GM21390 (cell line): ENCODE results near the gene HPS5.

Experiments used
- ATAC-seq: cut with Tn5 transposase; IDR thresholded peaks from one replicate; pipeline ENCODE4 v1.9.1; 2021; ENCODE audit not compliant: unreplicated experiment

Gene HPS5

GRCh38 chr11:18321578-18321968 lies 367 bp downstream of the HPS5 start:
- ATAC-seq, result peak; percentile 4

- no peak for ATAC-seq
Observed at GRCh38 chr11:18320617-18321016, 1.3 kb downstream of the HPS5 start.

- no peak for ATAC-seq
Observed at GRCh38 chr11:18319914-18320313, 2.0 kb downstream of the HPS5 start.

GRCh38 chr11:18317551-18317950 lies 4.4 kb downstream of the HPS5 start:
- ATAC-seq, result no peak

GRCh38 chr11:18315893-18316292 lies 6.0 kb downstream of the HPS5 start:
- no peak for ATAC-seq

GRCh38 chr11:18314784-18315523 lies 7.0 kb downstream of the HPS5 start:
- ATAC-seq, result no peak

GRCh38 chr11:18313965-18314763 lies 7.8 kb downstream of the HPS5 start:
- no peak for ATAC-seq

- no peak for ATAC-seq
Observed at GRCh38 chr11:18312663-18313420, 9.1 kb downstream of the HPS5 start.

GRCh38 chr11:18312012-18312411 lies 9.9 kb downstream of the HPS5 start:
- ATAC-seq, result no peak

- ATAC-seq, result peak; percentile 56
Observed at GRCh38 chr11:18310800-18311340, 11.1 kb downstream of the HPS5 start.

GRCh38 chr11:18309691-18310090 lies 12.2 kb downstream of the HPS5 start:
- no peak for ATAC-seq

GRCh38 chr11:18308242-18308641 lies 13.7 kb downstream of the HPS5 start:
- no peak for ATAC-seq

- ATAC-seq, result no peak
Observed at GRCh38 chr11:18307461-18308139, 14.3 kb downstream of the HPS5 start.

- no peak for ATAC-seq
Observed at GRCh38 chr11:18304745-18305144, 17.2 kb downstream of the HPS5 start.

GRCh38 chr11:18299721-18300120 lies 22.2 kb downstream of the HPS5 start:
- ATAC-seq, result no peak

- no peak for ATAC-seq
Observed at GRCh38 chr11:18295316-18295715, 26.6 kb downstream of the HPS5 start.

GRCh38 chr11:18294862-18295261 lies 27.1 kb downstream of the HPS5 start:
- ATAC-seq, result peak; percentile 89

- no peak for ATAC-seq
Observed at GRCh38 chr11:18288911-18289310, 33.0 kb downstream of the HPS5 start.

- ATAC-seq, result no peak
Observed at GRCh38 chr11:18285841-18286240, 36.1 kb downstream of the HPS5 start.

- ATAC-seq, result no peak
Observed at GRCh38 chr11:18282626-18283025, 39.3 kb downstream of the HPS5 start.
